GM19043 (cell line): Measurements from ENCODE around the gene TNFRSF13B.

Experiments
- ATAC-seq: cut with Tn5 transposase; IDR thresholded peaks from one replicate; pipeline ENCODE4 v1.9.1; 2021; ENCODE audit warnings: low read depth; ENCODE audit not compliant: unreplicated experiment

Gene TNFRSF13B

GRCh38 chr17:16940116-16940881, 31.6 kb downstream of the TNFRSF13B start:
- no peak for ATAC-seq

GRCh38 chr17:16939606-16940115, 32.3 kb downstream of the TNFRSF13B start:
- no peak for ATAC-seq

- no peak for ATAC-seq
Observed at GRCh38 chr17:16939208-16939576, 32.7 kb downstream of the TNFRSF13B start.

DNA sequence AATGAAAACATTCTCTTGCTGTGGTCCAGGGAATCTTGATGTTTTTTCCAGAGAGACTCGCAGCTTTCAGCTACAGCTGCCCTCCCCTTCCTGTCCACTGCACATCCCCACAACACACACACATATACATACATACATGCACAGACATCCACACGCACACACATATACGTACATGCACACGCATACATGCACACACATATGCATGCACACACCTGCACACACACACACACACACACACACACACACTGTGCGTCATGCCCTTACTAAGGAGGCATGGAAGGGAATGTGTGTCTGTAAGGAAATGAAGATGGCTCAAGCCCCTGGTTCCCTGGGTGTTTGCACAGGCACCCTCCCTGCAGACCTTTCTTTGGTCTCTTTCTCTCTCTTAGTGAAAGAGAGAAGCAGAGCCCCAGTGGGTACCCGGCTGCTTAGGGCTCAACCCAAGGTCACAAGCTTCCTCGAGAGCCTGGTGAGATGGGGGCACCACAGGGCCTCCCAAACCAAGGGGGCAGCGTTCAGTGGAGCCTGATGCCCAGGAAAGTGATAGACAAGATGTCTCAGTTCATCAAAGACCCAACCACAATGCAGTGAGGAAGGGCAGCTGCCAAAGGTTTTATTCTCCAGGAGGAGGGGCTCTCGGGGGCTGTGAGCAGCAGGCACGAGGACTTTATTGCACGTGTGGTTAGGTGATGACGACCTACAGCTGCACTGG, 33.3 kb downstream of the TNFRSF13B start:
- ATAC-seq = no peak

GRCh38 chr17:16938031-16938430, 33.9 kb downstream of the TNFRSF13B start:
- no peak for ATAC-seq

- no peak for ATAC-seq
Observed at GRCh38 chr17:16937431-16937830, 34.5 kb downstream of the TNFRSF13B start.

- no peak for ATAC-seq
Observed at GRCh38 chr17:16936536-16937310, 35.2 kb downstream of the TNFRSF13B start.

GRCh38 chr17:16935786-16936185, 36.1 kb downstream of the TNFRSF13B start:
- ATAC-seq = no peak

DNA sequence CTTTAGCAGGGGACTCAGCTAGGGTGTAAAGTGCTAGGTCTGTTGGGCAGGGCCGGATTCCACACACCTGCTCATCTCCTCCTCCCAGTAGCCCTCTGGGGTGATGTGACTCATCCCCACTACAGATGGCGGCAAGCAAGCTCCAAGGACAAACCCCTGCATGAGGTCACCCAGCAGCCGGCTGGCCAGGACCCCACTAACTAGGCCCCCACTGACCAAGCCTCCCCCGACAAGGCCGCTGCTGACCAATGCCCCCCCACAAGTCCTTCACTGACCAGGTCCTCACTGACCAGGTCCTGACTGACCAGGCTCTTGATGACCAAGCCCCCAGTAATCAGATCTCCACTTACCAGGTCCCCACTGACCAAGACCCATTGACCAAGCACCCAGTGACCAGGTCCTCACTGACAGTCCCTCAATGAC, 36.7 kb downstream of the TNFRSF13B start:
- no peak for ATAC-seq

- ATAC-seq = no peak
Observed at GRCh38 chr17:16934836-16935235, 37.1 kb downstream of the TNFRSF13B start.

DNA sequence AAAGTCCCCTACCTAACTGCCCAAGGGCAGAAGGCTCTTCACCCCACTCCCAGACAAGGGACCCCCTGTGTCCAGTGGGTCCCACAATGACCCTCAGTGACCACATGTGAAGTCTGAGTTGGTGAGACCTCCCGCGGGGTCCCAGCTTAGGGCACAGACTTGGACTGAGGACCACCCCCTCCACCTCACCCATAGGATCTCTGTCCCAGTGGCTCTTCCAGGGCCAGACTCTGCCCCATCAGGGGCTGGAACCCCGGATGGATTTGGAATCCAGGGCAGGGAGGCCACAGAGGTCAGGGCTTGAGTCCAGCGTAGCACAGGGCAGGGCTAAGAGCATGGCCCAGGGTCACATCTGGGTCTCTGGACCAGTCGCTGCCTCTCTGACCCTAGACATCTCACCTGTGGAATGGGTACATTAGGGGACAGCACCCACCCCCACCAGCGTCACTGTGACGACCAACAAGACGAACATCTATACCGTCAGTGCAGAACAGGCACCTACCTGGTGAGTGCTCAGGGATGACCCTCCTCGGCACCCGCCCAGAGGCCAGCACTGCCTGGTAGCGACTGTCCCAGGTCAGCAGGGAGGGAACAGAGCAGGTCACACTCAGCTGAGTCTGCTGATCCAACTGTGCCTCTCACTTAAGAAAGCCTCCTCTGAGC, 37.7 kb downstream of the TNFRSF13B start:
- ATAC-seq = no peak

- no peak for ATAC-seq
Observed at GRCh38 chr17:16933317-16934132, 38.4 kb downstream of the TNFRSF13B start.

GRCh38 chr17:16932611-16933010, 39.3 kb downstream of the TNFRSF13B start:
- ATAC-seq = no peak

- ATAC-seq = no peak
Observed at GRCh38 chr17:16932156-16932555, 39.8 kb downstream of the TNFRSF13B start.

GRCh38 chr17:16931318-16932060, 40.4 kb downstream of the TNFRSF13B start:
- no peak for ATAC-seq

DNA sequence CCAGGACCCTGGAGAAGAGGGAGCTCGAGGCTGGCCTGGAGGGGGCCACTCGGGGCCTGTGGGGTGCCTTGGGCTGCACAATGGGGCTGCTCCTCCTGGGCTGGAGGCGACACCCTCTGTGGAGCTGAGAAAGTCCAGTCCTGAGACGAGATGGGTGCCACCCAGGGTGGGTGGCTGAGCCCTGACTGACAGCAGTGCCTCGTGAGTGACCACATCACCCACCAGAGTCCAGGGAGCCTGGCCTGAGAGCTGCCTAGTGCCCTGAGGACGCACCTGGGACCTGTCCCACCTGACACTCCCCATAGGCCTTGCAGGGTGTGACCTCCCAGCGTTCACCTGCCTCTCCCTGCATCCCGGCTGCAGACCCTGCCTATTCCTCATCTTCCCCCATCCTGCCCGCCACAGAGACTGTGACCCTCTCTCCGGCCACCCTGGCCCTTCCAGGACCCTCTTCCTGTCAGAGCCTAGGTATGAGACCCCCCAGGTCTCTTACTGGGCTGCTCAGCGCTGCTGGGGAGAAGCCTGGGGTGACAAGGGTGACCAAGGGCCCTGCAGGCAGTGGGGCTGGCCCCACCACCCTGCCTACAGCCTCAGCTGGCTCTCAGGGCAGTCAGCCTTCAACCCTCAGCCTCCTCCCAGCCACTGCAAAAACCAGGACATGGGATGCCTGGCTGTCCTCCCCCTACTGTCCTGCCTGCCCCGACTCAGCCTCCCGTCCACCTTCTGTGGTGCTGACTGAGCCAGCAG, 41.2 kb downstream of the TNFRSF13B start:
- no peak for ATAC-seq

DNA sequence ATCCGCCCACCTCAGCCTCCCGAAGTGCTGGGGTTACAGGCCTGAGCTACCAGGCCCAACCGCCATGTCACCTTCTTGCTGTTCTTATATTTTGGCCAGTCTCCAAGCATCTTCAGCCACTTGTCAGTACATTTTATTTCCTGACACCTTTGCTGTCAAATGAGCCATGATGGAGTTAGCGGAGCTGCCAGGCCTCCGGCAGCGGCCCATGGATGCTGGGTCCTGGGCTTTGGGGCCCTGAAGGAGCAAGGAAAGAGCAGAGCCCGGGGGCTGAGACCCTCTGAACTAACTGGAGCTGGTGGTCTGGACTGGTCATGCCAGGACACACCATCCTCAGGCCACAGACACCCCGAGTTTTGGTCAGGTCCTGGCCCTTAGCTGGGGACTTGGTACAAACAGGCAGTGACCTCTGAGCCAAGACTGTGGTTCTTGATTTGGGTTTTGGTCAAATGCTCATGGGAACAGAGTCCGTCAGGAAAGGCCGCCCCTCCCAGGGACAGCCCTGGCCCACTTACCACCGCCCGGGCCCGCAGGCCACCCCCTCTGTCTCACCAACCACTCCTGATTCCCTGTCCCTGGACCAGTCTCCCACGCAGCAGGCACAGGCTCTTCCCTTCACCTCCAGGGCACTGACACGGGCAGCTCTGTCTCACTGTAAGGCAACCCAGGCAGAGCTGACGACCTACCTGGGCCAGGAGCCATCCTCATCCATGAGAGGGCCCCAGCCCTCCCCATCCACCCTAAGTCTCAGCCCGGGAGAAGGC, 42.0 kb downstream of the TNFRSF13B start:
- no peak for ATAC-seq
